HG03159 (cell line): ENCODE results near the gene BMP10.

Experiments used
- ATAC-seq: cut with Tn5 transposase; IDR thresholded peaks from one replicate; pipeline ENCODE4 v1.9.1; 2021; ENCODE audit warnings: mild to moderate bottlenecking, moderate library complexity; ENCODE audit not compliant: unreplicated experiment

The BMP10 gene

DNA sequence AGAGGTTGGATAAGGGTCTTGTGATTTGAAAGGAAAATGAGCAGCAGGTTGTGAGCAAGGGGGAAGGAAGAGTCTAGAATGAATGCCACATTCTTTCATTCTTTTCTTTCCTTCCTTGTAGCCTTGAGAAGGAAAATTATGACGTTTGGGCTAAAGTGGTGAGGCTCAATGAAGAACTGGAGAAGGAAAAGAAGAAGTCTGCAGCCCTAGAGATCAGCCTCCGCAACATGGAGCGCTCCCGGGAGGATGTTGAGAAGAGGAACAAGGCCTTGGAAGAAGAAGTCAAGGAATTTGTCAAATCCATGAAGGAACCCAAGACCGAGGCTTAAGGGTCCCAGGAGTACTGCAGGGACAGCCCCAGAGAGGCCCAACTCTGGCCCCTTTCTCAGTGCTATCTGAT, 45.3 kb downstream of the BMP10 start:
- ATAC-seq, result no peak

DNA sequence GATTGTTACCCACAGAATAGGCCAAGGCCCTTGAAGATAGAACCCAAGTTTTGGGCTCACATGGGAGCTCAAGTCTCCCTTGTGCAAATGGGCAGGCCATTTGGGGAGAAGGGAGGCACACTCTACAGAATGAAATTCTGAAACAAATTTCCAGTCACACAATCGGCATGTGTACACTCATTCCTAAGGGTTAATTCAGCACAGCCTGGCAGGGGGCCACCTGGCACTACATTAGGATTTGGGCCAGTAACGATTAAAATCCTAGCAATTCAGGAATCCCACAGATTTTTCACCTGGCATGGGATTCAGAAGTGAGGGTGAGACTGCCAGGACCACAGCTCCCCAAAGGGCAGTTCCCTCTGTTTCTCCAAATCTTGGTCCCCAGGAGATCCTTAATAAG, 46.4 kb downstream of the BMP10 start:
- ATAC-seq, result no peak

DNA sequence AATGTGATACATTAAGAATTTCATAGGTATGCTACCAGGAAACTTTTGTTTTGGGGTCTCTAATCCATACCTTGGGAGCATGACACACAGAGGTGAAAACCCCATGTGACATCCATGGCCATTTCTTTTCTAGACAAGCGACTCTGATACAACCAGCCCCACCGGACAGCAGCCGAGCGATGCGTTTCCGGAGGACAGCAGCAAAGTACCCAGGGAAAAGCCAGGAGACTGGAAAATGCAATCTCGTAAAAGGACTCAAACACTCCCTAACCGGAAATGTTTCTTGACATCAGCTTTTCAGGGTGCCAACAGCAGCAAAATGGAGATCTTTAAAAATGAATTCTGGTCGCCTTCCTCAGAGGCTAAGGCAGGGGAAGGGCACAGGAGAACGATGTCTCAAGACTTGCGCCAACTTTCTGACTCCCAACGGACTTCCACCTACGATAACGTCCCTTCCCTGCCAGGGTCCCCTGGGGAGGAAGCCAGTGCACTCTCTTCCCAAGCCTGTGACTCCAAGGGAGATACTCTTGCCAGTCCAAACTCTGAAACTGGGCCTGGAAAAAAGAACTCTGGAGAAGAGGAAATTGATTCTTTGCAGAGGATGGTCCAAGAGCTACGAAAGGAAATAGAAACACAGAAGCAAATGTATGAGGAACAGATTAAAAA, 48.9 kb downstream of the BMP10 start:
- ATAC-seq, result no peak

GRCh38 chr2:68819556-68819955, 51.6 kb downstream of the BMP10 start:
- no peak for ATAC-seq

DNA sequence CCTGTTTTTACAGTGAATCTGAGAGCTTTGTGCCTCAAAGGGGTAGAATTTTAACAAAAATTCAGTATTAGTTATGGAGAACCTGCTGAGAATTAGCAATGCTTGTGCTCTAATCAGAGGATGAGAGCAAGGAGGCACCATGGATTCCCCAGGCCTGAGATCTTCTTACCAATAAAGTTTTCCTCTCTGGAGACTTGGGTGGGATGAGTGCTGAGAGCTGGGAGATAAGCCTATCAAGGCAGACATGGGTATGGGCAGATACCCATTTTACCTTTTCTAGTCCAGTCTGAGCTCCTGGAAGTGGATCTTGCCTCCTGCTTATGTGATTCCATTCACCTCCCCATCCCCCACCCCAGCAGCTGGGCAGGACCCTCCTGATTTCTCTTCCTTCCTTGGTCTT, 53.9 kb downstream of the BMP10 start:
- no peak for ATAC-seq
